ENCODE results near the gene GPR45. TPM values are rescaled to one million over a fixed set of nuclear protein-coding genes. Genes with fewer than 3 reads are reported as not detected.

Gene GPR45
- total RNA-seq, 4 donors from 2014 or later: not detected

DNA sequence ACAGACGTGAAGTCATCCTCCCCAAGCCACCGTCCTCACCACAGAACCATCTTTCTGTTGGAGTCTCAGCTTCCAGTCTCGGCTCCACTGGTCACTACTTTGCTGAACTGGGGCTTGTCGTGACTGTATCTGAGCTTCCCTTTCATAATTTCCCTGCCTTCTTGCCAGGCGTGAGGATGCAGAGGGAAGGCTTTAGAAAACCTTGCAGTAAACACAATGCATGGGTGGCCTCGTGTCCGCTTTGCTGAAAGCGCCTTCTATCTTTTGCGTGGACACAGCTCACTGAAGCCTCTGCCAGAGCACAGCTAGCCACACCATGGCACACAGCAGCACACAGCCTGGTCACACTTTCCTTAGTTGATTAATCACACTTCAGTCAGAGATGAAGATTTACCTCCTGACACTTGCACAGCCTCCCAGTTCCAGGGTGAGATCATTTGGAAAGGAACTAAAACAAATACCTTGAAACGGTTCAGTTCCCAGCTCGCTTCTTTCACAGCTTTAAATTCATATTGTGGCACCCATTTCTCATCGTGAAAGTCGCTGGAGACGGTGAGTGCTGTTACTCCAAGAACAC, 2.8 kb upstream of the GPR45 start:
- Histone ChIP-seq H3K36me3 (no peaks in the 10 kb centered on the region), H3K9me3 (no peaks in the 10 kb centered on the region), H3K27ac (no peak overlapping the region), H3K4me1 (peaks cover 0 to 4% (median 0%) of the 10 kb centered on the region in 4 donors), H3K4me3 (no peak overlapping the region), H3K27me3 (no peaks in the 10 kb centered on the region)
- TF ChIP-seq, protein P1, sequence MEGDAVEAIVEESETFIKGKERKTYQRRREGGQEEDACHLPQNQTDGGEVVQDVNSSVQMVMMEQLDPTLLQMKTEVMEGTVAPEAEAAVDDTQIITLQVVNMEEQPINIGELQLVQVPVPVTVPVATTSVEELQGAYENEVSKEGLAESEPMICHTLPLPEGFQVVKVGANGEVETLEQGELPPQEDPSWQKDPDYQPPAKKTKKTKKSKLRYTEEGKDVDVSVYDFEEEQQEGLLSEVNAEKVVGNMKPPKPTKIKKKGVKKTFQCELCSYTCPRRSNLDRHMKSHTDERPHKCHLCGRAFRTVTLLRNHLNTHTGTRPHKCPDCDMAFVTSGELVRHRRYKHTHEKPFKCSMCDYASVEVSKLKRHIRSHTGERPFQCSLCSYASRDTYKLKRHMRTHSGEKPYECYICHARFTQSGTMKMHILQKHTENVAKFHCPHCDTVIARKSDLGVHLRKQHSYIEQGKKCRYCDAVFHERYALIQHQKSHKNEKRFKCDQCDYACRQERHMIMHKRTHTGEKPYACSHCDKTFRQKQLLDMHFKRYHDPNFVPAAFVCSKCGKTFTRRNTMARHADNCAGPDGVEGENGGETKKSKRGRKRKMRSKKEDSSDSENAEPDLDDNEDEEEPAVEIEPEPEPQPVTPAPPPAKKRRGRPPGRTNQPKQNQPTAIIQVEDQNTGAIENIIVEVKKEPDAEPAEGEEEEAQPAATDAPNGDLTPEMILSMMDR (IDR thresholded peaks at IDR 0.05): no peak
- TF ChIP-seq POLR2A (IDR thresholded peaks at IDR 0.05) (no peak), EP300 (IDR thresholded peaks at IDR 0.05) (no peak)
- no peak for DNase-seq (ENCODE audit: low spot score in 2 of 2)
- WGBS, 2 donors: 80 to 83% methylated on average over 14 of the region's 14 CpGs

DNA sequence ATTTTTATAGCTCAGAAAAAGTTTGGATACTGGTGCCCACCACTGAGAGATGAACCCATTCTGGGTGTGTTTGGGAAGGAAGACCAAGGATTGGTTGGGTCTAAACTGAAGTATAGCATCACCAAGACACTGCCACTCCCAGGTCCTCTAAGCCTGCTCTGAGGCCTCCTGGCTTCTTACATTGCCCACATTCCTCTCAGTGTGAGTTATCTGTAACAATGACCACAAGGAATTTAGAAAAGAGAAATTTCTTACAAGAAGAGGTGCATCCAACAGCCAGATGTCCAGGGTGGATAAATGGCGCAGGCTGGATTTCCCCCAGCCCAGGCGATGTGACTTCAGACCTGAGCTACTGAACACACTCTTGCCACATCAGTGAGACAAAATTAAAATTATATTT, 1.6 kb upstream of the GPR45 start:
- Histone ChIP-seq H3K9me3 (no peaks in the 10 kb centered on the region), H3K4me3 (no peak overlapping the region), H3K4me1 (peaks cover 0 to 4% (median 0%) of the 10 kb centered on the region in 4 donors), H3K27ac (no peak overlapping the region), H3K36me3 (no peaks in the 10 kb centered on the region), H3K27me3 (no peaks in the 10 kb centered on the region)
- TF ChIP-seq POLR2A (IDR thresholded peaks at IDR 0.05) (no peak), EP300 (IDR thresholded peaks at IDR 0.05) (no peak)
- TF ChIP-seq, protein P1 (IDR thresholded peaks at IDR 0.05): no peak
- WGBS, 2 donors: 92 to 93% methylated on average over 2 of the region's 2 CpGs
- no peak for DNase-seq (ENCODE audit: low spot score in 2 of 2)

DNA sequence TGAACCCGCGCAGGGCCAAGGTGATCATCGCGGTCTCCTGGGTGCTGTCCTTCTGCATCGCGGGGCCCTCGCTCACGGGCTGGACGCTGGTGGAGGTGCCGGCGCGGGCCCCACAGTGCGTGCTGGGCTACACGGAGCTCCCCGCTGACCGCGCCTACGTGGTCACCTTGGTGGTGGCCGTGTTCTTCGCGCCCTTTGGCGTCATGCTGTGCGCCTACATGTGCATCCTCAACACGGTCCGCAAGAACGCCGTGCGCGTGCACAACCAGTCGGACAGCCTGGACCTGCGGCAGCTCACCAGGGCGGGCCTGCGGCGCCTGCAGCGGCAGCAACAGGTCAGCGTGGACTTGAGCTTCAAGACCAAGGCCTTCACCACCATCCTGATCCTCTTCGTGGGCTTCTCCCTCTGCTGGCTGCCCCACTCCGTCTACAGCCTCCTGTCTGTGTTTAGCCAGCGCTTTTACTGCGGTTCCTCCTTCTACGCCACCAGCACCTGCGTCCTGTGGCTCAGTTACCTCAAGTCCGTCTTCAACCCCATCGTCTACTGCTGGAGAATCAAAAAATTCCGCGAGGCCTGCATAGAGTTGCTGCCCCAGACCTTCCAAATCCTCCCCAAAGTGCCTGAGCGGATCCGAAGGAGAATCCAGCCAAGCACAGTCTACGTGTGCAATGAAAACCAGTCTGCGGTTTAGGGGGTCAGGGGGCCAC, 897 bp downstream of the GPR45 start:
- Histone ChIP-seq H3K9me3 (no peaks in the 10 kb centered on the region), H3K36me3 (no peaks in the 10 kb centered on the region), H3K27ac (no peak overlapping the region), H3K4me1 (peaks cover 0 to 4% (median 0%) of the 10 kb centered on the region in 4 donors), H3K4me3 (no peak overlapping the region), H3K27me3 (no peaks in the 10 kb centered on the region)
- TF ChIP-seq EP300 (IDR thresholded peaks at IDR 0.05): no peak
- TF ChIP-seq, protein P1 (IDR thresholded peaks at IDR 0.05): no peak
- no peak for TF ChIP-seq POLR2A (IDR thresholded peaks at IDR 0.05)
- WGBS, 2 donors: 96 to 97% methylated on average over 50 of the region's 50 CpGs
- no peak for DNase-seq (ENCODE audit: low spot score in 2 of 2)

DNA sequence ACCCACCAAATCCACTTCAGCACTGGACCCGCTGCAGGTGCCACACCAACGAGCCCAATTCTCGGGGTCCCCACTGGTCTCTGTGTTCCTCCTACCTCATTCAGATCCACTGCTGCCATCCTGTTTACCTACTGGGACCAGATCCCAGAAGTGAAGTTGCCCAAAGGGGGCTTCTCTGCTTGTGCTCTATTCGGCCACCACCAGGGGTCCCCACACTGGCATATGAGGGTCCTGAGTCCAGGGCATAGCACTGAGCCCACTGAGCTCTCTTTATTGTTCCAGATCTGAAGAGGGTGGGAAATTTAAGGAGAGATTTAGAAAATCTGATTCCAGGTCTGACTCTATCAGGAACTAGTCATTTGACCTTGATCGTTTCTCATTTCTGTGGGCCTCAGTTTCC, 2.4 kb downstream of the GPR45 start:
- H3K4me1 ChIP-seq: no peaks in the 10 kb centered on the region
- H3K36me3 ChIP-seq: no peaks in the 10 kb centered on the region
- TF ChIP-seq POLR2A (IDR thresholded peaks at IDR 0.05) (no peak), EP300 (IDR thresholded peaks at IDR 0.05) (no peak)
- TF ChIP-seq, protein P1 (IDR thresholded peaks at IDR 0.05): no peak
- no peak overlapping the region for H3K27ac ChIP-seq
- no peak overlapping the region for H3K4me3 ChIP-seq
- WGBS, 2 donors: 62 to 67% methylated on average over 5 of the region's 5 CpGs
- H3K27me3 ChIP-seq: no peaks in the 10 kb centered on the region
- no peaks in the 10 kb centered on the region for H3K9me3 ChIP-seq
- no peak for DNase-seq (ENCODE audit: low spot score in 2 of 2)

DNA sequence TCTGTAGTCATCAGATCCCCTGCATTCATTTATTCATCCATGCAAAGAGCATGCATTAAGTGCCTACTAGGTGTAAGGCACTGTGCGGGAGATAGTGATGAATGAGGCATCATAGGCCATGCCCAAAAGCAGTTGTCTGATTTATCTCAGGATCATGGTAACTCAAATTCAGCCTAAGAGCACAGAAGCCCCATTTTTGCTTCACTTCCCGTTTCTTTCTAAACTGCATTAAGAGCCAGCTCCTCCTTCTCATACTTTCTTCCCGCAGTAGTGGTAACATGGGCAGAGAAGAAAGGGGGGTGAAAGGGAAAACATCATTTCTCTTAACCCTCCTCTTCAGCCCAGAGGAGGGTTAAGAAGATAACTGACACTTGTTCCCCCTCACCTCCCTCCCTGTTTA, 2.9 kb downstream of the GPR45 start:
- Histone ChIP-seq H3K27me3 (no peaks in the 10 kb centered on the region), H3K27ac (no peak overlapping the region), H3K9me3 (no peaks in the 10 kb centered on the region), H3K4me3 (no peak overlapping the region), H3K36me3 (no peaks in the 10 kb centered on the region), H3K4me1 (peaks cover 0 to 2% (median 0%) of the 10 kb centered on the region in 4 donors)
- no peak for TF ChIP-seq POLR2A (IDR thresholded peaks at IDR 0.05)
- TF ChIP-seq EP300 (IDR thresholded peaks at IDR 0.05): no peak
- TF ChIP-seq, protein P1 (IDR thresholded peaks at IDR 0.05): no peak
- DNase-seq (ENCODE audit: low spot score in 2 of 2): no peak
- WGBS, 2 donors: 58 to 78% methylated on average over 3 of the region's 3 CpGs

Measured in tibial nerve (tissue), 4 donors.